NCI-H345 (cell line): ENCODE results near the gene DAB2IP.
"Not testable (repeated sequence)": the region's sequence is repeated elsewhere in the genome, so short reads cannot be mapped to it uniquely, and the experiment has no call there.

Source experiments
- DNase-seq: peaks from one replicate; lab custom pipeline; 2025; lab: John Stamatoyannopoulos, UW

DAB2IP gene

DNA sequence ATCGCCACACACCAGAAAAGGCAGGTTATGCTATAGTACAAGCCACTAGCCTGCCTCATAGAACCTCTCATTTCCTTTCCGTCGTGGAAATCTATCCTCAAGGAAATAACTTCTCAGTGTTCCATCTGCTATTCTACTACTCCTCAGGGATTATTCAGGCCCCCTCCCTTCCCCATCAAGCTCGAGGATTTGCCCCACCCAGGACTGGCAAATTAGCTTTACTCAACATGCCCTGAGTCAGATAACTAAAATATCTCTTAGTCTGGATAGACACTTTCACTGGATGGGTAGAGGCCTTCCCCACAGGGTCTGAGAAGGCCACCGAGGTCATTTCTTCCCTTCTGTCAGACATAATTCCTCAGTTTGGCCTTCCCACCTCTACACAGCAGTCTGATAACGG, 142.9 kb downstream of the DAB2IP start:
- not testable (repeated sequence) for DNase-seq

DNA sequence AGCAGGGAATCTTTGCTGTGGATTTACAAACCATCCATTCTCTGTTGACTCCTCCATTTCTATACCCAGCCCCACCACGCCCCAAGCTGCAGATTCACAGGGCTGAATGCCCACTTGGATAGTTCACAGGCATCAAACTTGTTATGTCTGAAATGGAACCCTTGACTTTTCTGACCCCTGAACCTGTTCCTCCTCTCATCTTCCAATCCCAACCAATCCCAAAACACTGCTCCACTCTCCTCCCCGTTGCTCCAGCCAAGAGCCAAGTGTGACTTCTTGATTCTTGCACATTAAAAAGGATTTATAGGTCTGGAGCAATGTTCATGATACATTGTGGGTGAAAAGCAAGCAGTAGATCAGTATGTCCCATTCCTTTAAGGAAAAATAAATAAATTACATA, 145.6 kb downstream of the DAB2IP start:
- no peak for DNase-seq

DNA sequence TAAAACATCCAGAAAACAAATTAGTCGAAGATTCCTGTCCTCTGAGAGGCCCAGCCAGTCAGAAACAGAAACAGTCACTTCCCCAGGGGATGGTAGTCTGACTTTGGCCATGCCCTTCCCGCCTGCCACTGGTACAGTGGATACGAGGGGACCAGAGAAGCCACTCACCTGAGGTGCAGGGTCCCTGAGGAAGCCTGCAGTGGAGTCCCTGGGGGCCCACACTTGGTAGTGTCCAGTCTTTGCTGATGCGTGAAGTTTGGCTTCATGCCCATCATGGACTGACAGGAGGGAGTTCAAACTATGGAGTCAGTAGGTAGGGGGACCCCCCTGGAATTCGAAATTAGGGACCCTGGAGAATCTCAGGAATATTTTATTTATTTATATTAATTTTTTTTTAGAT, 147.5 kb downstream of the DAB2IP start:
- DNase-seq = no peak

DNA sequence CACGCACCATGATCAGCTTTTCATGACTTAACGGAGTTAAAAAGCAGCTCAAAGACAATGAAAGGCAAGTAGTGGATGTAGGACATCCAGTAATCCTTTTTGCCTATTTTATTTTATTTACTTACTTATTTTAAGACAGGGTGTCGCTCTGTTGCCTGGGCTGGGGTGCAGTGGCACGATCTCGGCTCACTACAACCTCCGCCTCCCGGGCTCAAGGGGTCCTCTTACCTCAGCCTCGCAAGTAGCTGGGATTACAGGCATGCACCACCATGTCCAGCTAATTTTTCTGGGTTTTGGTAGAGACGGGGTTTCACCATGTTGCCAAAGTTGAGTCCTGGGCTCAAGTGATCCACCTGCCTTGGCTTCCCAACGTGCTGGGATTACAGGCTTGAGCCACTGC, 148.9 kb downstream of the DAB2IP start:
- no peak for DNase-seq

DNA sequence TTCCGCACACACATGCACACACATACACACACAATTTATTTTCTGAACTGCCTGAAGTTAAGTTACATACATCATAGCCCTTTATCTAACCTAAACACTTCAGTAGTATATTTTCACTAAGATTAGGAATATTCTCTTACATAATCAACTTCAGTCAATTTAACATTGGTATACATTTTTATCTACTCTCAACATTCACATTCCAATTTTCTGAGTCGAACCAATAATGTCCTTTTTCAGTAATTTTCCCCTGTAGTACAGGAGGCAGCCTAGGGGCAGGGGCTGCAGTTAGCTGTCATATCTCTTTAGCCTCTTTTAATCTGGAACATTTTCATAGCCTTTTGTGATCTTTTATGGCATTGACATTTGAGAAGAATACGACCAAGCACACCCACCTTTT, 150.1 kb downstream of the DAB2IP start:
- DNase-seq = no peak

DNA sequence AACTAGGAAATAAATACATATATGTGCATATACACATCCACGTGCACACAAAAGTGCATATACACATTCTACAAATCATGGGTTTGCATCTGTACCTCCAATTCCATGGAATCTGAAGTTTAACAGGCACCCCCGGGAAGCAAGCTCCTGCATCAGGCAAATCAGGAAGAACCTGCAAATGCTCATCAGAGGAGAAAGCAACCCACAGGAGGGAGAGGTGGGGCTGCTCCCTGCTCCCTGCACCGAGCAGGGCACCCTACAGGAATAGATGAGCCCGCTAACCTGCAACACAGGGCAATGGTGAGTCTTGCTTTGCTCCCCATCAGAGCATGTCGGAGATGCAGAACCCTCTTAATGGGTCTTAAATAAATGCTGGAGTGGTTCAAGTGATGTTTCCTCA, 151.3 kb downstream of the DAB2IP start:
- DNase-seq = no peak

DNA sequence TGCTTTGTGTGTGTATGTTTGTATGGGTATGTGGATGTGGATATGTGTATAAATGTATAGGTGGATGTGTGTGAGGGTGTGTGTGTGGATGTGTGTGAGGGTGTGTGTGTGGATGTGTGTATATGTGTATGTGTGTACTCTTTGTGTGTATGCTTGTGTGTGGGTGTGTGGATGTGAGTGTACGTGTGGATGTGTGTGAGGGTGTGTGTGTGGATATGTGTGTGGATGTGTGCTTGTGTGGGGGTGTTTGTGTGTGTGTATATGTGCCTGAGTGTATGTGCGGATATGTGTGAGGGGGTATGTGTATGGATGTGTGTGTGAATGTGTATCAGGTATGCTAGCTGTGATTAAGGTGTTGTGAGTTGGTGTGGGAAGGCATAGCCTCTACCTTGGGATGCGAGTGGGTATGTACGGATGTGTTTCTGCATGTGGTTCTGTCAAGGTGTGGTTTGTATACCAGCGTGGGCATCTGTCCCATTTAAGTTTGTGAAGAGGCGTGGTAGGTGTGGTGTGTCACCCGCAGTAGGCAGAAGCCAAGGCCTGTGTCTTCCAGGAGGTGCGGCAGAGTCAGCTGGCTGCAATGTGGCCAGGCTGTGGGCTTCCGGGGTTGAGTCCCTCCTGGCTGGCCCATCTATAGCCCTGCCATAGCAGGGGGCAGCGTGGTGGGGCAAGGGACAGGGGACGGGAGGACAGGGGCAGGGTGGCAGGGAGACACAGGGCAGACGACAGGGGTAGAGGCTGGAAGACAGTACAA, 155.8 kb downstream of the DAB2IP start:
- DNase-seq = no peak

DNA sequence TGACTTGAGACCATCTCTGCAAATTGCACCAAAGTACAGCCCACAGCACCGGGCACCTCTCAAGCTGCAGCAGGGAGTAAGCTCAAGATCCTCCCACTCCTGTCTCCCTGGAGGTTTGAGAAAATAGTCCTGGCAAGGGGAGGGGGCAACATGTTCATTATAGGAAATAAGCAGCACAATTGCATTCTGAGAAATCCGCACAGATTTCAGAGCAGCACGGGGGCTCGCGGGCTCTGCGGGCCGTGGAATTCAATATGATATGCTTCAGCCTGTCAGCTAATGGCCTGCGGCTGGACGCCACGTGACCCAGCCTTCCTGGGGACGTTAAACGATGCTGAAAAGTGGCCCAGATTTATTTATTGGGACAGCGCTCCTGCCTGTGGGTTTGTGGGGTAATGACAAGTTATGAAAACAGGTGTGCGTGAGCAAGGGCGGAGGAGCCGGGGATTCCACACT, 156.4 kb downstream of the DAB2IP start:
- no peak for DNase-seq

DNA sequence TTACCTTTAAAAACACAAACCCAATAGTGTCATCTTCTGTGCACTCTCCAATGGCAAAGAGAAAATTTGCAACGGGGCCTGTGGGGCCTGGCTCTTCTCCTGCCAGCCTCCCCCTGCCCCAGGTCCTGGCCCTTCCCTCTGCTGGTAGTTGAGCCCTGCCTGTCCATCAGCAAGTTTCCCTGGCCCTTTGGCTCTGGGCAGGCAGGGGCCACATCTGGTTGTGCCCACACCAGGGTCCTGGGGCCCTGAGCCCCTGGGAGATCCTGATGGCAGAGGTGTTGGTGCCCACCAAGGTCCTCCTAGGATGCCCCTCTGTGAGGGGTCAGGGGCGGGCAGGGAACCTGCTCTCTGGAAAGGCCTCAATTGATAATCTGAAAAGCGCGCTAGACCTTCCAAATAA, 157.3 kb downstream of the DAB2IP start:
- no peak for DNase-seq

DNA sequence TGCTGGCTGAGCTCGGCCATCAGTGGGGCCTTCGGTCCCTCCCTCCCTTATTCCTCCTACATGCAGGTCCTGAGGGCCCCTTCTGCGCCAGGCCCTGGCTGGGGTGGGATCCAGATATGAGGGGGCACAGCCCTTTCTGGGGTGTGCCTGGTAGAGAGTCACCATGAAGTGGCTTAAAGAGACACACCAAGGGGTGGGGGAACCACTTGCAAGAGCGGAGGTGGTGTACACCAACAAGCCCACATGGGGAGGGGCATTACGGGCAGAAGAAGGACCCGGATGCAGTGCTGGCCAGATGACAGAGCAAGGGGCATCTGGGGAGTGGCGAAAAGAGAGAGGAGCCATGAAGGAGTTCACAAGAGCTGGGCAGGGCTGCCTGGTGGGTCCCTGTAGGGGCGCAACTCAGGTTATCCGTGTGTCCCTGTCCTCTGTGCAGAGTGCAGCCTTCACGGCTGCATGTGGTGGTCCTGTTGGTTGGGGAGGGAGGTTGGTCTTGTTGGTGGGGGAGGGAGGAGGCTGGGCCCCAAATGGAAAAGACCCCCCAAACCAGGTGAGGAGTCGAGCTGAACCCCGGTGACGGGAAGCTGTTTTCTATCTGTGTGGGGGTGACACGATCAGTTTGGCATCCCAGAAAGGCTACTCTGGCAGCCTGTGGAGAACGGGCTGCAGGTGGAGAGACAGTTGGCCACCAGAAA, 158.1 kb downstream of the DAB2IP start:
- DNase-seq = no peak

DNA sequence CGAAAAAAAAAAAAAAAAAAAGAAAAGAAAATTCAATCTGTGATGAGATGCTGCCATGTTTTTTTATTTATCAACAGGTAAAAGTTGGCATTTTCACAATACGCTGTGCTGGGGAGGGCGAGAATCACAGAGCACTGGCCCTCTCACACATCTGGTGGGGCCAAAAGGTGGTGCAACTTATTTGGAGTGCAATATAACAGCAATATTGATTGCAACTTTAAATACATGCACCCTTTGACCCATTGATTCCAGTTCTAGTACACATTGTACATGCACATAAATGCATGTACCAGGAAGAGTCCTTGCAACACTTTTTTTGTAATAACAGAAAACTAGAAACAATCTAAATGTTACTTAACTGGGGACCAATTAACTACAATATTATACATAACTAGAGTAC, 159.1 kb downstream of the DAB2IP start:
- no peak for DNase-seq

DNA sequence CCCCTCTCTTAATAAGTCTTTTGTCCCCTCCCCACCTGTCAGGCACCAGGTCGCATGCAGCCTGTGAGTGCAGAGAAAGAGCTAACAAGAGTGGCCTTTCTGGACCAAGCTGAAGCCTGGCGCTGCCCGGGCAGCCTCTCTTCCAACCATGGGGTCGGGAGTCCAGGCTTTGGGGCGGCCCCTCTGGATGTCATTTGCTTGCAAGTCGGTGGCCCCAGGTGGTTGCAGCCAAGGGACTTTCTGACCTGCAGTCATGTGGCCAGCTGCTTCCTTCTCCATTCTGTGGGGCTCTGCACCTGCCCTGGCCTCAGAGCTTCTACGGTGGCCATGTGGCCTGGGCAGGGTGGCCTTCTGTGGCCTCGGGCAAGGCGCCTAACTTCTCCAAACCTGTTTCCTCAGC, 159.7 kb downstream of the DAB2IP start:
- no peak for DNase-seq

DNA sequence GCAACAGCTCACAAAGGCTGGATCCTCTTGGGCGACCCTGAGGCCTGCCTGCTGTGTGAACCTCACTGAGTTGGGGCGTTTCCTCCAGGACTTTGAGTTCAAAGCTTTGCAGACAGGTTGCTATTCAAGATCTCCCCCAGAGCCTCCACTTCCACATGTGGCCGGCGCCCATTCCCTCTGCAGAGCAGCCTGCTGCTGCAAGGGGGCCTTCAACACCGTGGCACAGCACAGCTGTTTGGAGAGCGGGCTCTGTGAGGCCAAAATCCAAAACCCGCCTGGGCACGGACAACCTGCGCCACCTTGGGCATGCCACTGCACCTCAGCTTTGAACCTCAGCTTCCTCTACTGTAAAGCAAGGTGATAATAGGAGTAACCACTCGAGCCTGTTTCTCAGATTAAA, 160.3 kb downstream of the DAB2IP start:
- DNase-seq = no peak

DNA sequence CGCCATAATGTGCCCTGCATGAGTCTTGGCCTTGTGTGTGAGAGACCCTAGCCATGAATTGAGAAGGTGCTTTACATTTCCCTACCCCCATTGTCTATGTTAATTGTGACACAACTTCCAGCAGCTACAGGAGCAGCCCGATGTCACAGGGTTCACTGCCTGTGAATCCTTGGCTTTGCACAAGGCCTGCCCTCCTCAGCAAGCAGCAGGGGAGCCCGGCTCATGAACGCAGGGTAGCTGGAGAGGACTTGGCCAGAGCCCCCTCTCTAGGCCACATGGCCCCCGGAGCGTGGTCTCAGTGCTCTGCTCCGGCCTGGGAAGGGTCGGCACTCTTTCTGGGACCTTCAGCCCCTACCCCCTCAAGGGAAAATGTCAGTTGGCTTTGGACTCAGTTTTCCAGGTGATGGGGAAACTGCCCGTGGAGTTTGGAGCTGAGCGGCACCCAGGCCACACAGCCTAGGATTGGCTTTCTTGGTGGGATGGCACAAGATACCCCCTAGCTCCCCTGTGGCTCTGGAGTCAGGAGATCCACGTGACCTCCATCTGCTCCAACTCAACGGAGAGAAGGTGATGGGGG, 160.8 kb downstream of the DAB2IP start:
- no peak for DNase-seq

DNA sequence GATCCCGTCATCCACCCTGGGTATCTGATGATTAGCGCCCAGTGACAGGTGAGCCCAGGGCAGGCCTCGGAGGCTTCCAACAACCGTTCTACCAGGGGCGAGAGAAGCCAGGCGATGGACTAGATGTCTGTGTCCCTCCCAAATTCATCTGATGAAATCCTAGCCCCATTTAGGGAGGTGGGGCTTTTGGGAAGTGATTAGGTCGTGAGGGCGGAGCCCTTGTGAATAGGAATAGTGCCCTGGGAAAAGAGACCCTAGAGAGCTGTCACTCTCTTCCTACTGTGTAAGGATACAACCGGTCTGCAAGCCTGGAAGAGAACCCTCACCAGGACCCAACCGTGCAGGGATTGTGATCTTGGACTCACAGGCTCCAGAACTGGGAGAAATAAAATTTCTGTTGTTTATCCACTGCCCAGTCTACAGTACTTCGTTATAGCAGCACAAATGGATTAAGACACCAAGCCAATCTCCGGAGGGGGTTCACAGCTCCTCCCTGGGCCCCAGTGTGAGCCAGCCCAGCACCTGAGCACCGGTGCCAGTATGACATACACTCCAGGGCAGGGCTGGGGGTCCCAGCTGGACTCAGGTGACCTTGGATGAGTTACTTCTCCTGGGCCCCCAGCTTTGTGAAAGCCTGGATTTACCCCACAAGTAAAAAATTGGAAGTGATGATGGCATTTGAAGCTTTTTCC, 162.2 kb downstream of the DAB2IP start:
- DNase-seq = no peak

DNA sequence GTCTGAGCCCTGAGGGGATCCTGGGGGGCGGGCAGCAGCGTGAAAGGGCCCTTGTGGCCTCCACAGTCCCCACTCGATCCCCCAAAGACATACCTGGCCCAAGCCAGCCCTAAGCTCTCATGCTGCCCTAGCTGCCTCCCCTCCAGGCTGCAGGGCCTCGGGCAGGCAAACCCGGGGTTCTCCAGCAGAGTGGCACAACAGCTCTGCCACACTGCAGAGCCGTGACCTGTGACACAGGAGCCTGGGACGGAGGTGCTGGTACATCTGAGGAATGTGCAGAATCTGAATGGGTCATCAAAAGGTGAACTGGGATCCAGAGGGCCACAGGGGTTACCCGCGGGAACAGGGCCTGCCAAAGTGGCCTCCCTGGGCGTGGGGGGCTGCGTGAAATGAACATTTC, 163.2 kb downstream of the DAB2IP start:
- no peak for DNase-seq

DNA sequence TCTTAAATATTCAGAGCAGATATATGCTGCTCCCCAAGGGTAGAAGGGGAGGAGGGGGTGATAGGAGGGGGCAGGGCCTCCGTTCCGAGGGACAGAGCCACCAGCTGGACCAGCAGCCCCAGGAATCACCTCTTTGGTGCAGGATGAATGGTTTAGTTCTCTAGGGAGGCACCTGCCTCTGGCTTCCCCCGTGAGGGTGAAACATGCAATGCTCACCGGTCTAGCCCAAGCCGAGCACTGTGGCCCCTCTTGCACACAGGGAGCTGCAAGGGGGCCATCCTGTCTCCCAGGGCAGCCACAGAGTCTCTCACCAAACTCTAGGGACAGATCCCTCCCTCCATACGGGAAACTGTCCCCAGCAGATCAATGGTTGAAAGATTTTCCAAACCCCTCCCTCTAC, 163.7 kb downstream of the DAB2IP start:
- no peak for DNase-seq

DNA sequence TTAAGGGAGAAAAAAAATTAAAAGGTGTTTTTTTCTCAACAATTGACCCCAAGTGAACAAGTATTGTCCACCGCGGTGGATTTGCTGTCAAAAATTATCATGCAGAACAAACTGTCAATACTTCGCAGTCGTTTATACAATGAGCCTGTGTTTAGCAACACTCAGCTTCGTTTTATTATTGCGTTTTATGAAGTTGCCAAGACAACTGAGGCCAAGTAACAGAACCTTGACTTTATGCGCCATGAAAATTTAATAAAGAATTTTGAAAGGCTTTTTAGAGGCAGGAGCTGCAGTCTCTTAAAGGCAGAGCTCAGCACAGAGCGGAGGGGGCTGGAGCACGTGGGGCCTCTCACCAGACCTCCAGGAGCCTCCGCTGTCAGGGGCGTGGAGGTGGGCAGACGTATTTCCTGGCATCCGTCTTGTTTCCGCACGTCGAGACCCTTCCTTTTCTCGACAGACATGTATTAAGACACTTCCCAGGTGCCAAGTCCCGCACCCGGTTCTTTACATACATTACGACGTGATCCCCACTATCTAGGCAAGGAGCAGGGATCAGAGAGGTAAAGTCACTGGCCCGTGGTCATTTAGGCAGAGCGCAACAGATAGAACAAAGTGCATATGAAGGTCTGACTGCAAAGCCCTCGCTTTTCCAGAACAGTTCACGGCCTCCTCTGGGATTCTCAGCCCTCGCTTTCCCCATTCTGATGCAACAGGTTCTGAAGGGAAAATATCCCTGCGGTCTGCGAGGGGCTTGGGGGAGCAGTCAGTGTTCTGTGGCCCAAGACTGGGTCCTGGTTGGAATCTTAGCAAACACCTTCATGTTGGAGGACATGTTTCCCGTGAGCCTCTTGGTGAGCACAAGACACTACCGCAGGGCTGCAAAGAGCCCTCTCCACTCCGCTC, 164.4 kb downstream of the DAB2IP start:
- DNase-seq = no peak

DNA sequence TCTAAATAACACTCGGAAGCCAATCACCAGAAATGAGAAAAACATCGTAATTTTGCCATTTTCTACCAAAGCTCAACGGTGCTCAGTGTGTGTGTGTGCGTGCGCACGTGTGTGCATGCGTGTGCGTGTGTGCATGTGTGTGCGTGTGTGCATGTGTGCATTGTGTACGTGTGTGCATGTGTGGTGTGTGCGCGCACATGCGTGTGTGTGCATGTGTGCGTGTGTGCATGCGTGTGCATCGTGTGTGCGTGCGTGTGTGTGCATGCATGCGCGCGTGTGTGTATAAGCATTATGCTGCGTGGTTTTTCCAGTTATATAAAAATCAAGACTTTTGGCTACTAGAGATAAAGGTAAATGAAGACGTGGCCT, 165.0 kb downstream of the DAB2IP start:
- no peak for DNase-seq

DNA sequence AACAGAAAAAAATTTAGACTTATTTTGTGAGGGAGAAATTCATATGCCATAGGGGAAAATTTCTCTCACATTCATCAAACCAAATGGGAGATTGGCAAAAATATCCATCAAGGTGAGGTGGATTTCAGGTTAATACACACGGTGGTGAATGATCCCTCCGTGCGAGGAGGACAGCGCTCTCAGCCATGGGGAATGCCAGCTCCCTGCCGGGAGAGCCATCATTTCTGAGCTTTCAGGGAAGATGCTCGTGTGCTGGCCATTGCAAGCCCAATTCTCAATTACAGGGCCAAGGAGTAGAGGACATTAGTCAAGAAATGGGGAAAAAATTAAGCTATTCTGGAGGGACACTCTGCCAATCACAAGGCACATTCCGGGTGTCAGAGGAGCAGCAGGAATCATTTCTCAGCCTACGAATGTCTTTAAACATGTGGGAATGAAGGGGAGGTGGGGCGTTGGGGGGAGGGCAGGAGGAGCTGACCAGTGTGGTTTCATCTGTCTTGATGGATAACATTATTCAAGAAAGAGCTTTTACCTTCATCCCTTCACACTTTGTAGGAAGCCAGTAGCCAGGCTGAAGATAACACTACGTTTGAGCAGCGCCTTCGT, 165.5 kb downstream of the DAB2IP start:
- DNase-seq = no peak

DNA sequence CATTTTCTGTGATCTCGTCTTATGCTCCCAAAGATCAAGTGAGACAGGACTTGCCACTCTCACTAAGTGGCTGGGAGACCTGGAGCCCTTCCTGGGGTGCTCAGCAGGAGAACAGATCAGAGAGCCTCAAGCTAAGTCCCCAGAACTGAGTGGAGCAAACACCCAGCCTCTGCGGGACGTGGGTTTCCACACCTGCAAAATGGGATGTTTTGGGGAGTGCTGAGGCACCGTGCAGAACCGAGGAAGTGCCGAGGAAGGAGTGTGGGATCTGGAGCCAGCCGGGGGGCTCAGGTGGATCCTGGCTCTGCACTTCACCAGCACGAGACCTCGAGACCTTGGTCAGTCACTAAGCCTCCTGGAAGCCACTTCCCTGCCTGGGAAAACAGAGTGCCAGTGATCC, 166.0 kb downstream of the DAB2IP start:
- no peak for DNase-seq
